ES-I3 (cell line): ENCODE measurements around the gene ISLR2.
"Not testable (repeated sequence)": the region's sequence is repeated elsewhere in the genome, so short reads cannot be mapped to it uniquely, and the experiment has no call there.

Source experiments
- H3K36me3 ChIP-seq: 2 replicates; pipeline ENCODE4 v1.6.1; 2013; ENCODE audit warnings: mild to moderate bottlenecking, low read length, control low read depth, moderate library complexity; ENCODE audit not compliant: insufficient read depth
- H3K4me1 ChIP-seq: 2 replicates; pipeline ENCODE4 v1.6.1; 2013; ENCODE audit warnings: mild to moderate bottlenecking, control low read depth, low read length; ENCODE audit not compliant: insufficient read depth
- H3K9ac ChIP-seq: 2 replicates; pipeline ENCODE4 v1.6.1; 2013; ENCODE audit warnings: low read depth, mild to moderate bottlenecking, low read length, moderate library complexity
- H3K9me3 ChIP-seq: 2 replicates; pipeline ENCODE4 v1.6.1; 2013; ENCODE audit warnings: mild to moderate bottlenecking, low read length, moderate library complexity; ENCODE audit not compliant: control insufficient read depth, insufficient read depth

Gene ISLR2

GRCh38 chr15:74130155-74130848, at the start of gene ISLR2:
Gene ISLR2 (plus strand): TSS chr15:74130586. CDS start chr15:74132755, 2,169 bp downstream.
- peaks cover 4% of the 10 kb centered on the region; the same call in 1 of the 2 replicates for H3K4me1 ChIP-seq
- H3K36me3 ChIP-seq, result no peaks in the 10 kb centered on the region
- no peaks in the 10 kb centered on the region; the same call in 1 of the 2 replicates for H3K9me3 ChIP-seq
- peak within 1 kb of the TSS; percentile 57 for H3K9ac ChIP-seq

GRCh38 chr15:74082450-74082849, 47.9 kb upstream of the ISLR2 start, which contains the start of gene GOLGA6A:
Gene GOLGA6A (minus strand): TSS chr15:74082550. CDS start chr15:74082509, 41 bp downstream.
- H3K9ac ChIP-seq, H3K9me3 ChIP-seq, H3K36me3 ChIP-seq, H3K4me1 ChIP-seq: not testable (repeated sequence)

- not testable (repeated sequence) for H3K36me3 ChIP-seq, H3K9me3 ChIP-seq, H3K4me1 ChIP-seq, H3K9ac ChIP-seq
Observed at GRCh38 chr15:74094567-74094966, 35.8 kb upstream of the ISLR2 start.

GRCh38 chr15:74095610-74096009, 34.8 kb upstream of the ISLR2 start:
- H3K4me1 ChIP-seq, H3K36me3 ChIP-seq, H3K9ac ChIP-seq, H3K9me3 ChIP-seq: not testable (repeated sequence)

GRCh38 chr15:74096753-74097474, 33.5 kb upstream of the ISLR2 start:
- H3K9ac ChIP-seq, H3K36me3 ChIP-seq, H3K4me1 ChIP-seq, H3K9me3 ChIP-seq: not testable (repeated sequence)

- not testable (repeated sequence) for H3K36me3 ChIP-seq, H3K4me1 ChIP-seq, H3K9me3 ChIP-seq
- H3K9ac ChIP-seq, result peak overlapping the region; percentile 59; the same call in 1 of the 2 replicates
Observed at GRCh38 chr15:74099963-74100733, 30.2 kb upstream of the ISLR2 start.

GRCh38 chr15:74108111-74108510, 22.3 kb upstream of the ISLR2 start:
- H3K9ac ChIP-seq, result no peak overlapping the region
- H3K9me3 ChIP-seq, result no peaks in the 10 kb centered on the region
- no peaks in the 10 kb centered on the region for H3K36me3 ChIP-seq
- no peaks in the 10 kb centered on the region for H3K4me1 ChIP-seq

- H3K4me1 ChIP-seq, H3K9ac ChIP-seq, H3K9me3 ChIP-seq, H3K36me3 ChIP-seq: not testable (repeated sequence)
Observed at GRCh38 chr15:74108611-74109010, 21.8 kb upstream of the ISLR2 start.

- no peak overlapping the region for H3K9ac ChIP-seq
- H3K36me3 ChIP-seq, result no peaks in the 10 kb centered on the region
- no peaks in the 10 kb centered on the region for H3K9me3 ChIP-seq
- no peaks in the 10 kb centered on the region for H3K4me1 ChIP-seq
Observed at GRCh38 chr15:74109713-74110112, 20.7 kb upstream of the ISLR2 start.

GRCh38 chr15:74120426-74120825, 10.0 kb upstream of the ISLR2 start:
- no peak overlapping the region for H3K9ac ChIP-seq
- peaks cover 11% of the 10 kb centered on the region; the same call in 1 of the 2 replicates for H3K4me1 ChIP-seq
- no peaks in the 10 kb centered on the region for H3K36me3 ChIP-seq
- H3K9me3 ChIP-seq, result no peaks in the 10 kb centered on the region

GRCh38 chr15:74121039-74121438, 9.3 kb upstream of the ISLR2 start:
- no peaks in the 10 kb centered on the region for H3K9me3 ChIP-seq

GRCh38 chr15:74121858-74122257, 8.5 kb upstream of the ISLR2 start:
- Histone ChIP-seq H3K9ac (no peak overlapping the region), H3K36me3 (no peaks in the 10 kb centered on the region), H3K9me3 (no peaks in the 10 kb centered on the region), H3K4me1 (peaks cover 11% of the 10 kb centered on the region; the same call in 1 of the 2 replicates)

More at GRCh38 chr15:74121039-74121438, 9.3 kb upstream of the ISLR2 start:
- Histone ChIP-seq H3K9ac (no peak overlapping the region), H3K4me1 (peaks cover 11% of the 10 kb centered on the region; the same call in 1 of the 2 replicates), H3K36me3 (no peaks in the 10 kb centered on the region)

- Histone ChIP-seq H3K9ac (no peak overlapping the region; the same call in 1 of the 2 replicates), H3K4me1 (peaks cover 15% of the 10 kb centered on the region; the same call in 1 of the 2 replicates), H3K36me3 (no peaks in the 10 kb centered on the region), H3K9me3 (no peaks in the 10 kb centered on the region)
Observed at GRCh38 chr15:74122403-74123130, 7.8 kb upstream of the ISLR2 start.

- no peaks in the 10 kb centered on the region for H3K36me3 ChIP-seq
- peaks cover 15% of the 10 kb centered on the region; the same call in 1 of the 2 replicates for H3K4me1 ChIP-seq
- no peak overlapping the region; the same call in 1 of the 2 replicates for H3K9ac ChIP-seq
- no peaks in the 10 kb centered on the region for H3K9me3 ChIP-seq
Observed at GRCh38 chr15:74123131-74123429, 7.3 kb upstream of the ISLR2 start.
